PFSK-1 (cell line): ENCODE results near the gene LCE1C.

Experiments used
- POLR2AphosphoS5 ChIP-seq: IDR thresholded peaks from 2 replicates; pipeline ENCODE4 v1.6.1; 2012; ENCODE audit warnings: low read depth, mild to moderate bottlenecking, control low read depth, low read length, moderate library complexity
- REST ChIP-seq, 2 experiments: IDR thresholded peaks; 2 replicates each; pipeline versions ENCODE4 v1.6.1 to v1.8.0; 2011 to 2012; ENCODE audit warnings: low read depth in 2 of 2, low read length in 2 of 2, control low read depth in 1 of 2, inconsistent platforms in 1 of 2, mild to moderate bottlenecking in 1 of 2, moderate library complexity in 1 of 2; ENCODE audit not compliant: insufficient read depth in 1 of 2
- SIN3A ChIP-seq: IDR thresholded peaks from 2 replicates; pipeline ENCODE4 v1.6.1; 2012; ENCODE audit warnings: mild to moderate bottlenecking, low read length, moderate library complexity, borderline replicate concordance; ENCODE audit not compliant: insufficient read depth

GRCh38 chr1:152758636-152759035, 47.8 kb downstream of the LCE1C start:
- no peak for TF ChIP-seq POLR2AphosphoS5
- no peak for TF ChIP-seq SIN3A
- TF ChIP-seq REST (IDR thresholded peaks at IDR 0.05; ENCODE audit: insufficient read depth in 1 of 2, low read depth in 2 of 2, low read length in 2 of 2): no peak
